ENCODE measurements around the gene MLEC.

DNA sequence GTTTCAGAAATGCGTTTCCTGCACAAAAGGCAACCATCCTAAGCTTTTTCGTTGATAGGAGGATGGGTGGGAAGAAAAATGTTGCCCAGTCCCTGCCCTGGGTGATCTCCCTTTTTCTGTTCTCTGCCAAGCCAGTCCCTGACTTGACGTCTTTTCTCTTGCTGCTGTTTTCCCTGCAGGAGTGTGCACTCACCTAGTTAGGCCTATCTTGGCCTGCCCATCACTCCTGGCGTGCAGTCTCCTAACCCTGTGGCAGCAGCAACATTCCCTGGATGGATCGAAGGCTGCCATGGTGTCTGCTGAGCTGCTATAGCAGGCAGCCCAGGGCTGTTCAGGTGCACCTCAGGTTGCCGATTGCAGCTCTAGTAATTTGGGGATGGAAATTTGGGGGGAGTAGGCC is 24.5 kb downstream of the MLEC start:
- TF ChIP-seq CTCF (IDR thresholded peaks at IDR 0.05; ENCODE audit: low read length) (no peak), EZH2 (optimal IDR thresholded peaks at IDR 0.05; ENCODE audit: low read depth, low read length) (no peak)
